Measurements from ENCODE around the gene TADA3.

Gene TADA3

DNA sequence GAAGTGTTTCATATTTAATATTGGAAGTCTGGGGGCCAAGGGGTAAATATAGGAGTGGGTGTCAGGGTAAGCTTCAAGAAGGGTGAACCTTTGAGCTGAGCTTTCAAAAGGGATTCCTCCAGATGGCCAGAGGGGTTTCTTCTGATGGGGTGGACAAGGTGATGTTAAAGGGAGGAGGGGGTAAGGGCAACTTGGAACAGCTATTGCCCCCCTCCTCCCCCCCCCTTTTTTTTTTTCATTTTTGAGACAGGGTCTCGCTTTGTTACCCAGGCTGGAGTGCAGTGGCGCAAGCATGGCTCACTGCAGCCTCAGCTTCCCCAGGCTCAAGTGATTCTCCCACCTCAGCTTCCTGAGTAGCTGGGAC lies 15.7 kb upstream of the TADA3 start:
- Histone ChIP-seq H3K36me3 (replicated peaks; ENCODE audit: insufficient read depth, low read length) (0 out of 2 replicates have a peak, but pooled peaks cover 15% of the 10 kb centered on the region), H4K20me1 (ENCODE audit: insufficient read depth, low read length) (no peaks in the 10 kb centered on the region), H3K27me3 (replicated peaks; ENCODE audit: insufficient read depth, low read length) (no peaks in the 10 kb centered on the region), H3K9me2 (replicated peaks; ENCODE audit: insufficient read depth, low read length) (no peaks in the 10 kb centered on the region), H3F3A (ENCODE audit: insufficient read depth, low read length) (peaks cover 11% of the 10 kb centered on the region; the same call in 1 of the 2 replicates), H3K4me2 (ENCODE audit: low read depth, low read length) (no peak overlapping the region), H3K27ac (ENCODE audit: low read length) (no peak overlapping the region), H2AFZ (ENCODE audit: low read length) (no peak overlapping the region), H3K9me3 (replicated peaks; ENCODE audit: insufficient read depth, low read length) (no peaks in the 10 kb centered on the region), H3K4me3 (ENCODE audit: low read length) (no peak overlapping the region), H3K79me2 (ENCODE audit: low read length) (no peaks in the 10 kb centered on the region), H3K9ac (ENCODE audit: low read length) (no peak overlapping the region), H3K4me1 (ENCODE audit: low read length) (no peaks in the 10 kb centered on the region)
- TF ChIP-seq, protein P1, sequence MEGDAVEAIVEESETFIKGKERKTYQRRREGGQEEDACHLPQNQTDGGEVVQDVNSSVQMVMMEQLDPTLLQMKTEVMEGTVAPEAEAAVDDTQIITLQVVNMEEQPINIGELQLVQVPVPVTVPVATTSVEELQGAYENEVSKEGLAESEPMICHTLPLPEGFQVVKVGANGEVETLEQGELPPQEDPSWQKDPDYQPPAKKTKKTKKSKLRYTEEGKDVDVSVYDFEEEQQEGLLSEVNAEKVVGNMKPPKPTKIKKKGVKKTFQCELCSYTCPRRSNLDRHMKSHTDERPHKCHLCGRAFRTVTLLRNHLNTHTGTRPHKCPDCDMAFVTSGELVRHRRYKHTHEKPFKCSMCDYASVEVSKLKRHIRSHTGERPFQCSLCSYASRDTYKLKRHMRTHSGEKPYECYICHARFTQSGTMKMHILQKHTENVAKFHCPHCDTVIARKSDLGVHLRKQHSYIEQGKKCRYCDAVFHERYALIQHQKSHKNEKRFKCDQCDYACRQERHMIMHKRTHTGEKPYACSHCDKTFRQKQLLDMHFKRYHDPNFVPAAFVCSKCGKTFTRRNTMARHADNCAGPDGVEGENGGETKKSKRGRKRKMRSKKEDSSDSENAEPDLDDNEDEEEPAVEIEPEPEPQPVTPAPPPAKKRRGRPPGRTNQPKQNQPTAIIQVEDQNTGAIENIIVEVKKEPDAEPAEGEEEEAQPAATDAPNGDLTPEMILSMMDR (IDR thresholded peaks at IDR 0.05; ENCODE audit: low read length), result no peak
- no peak for TF ChIP-seq EZH2 (optimal IDR thresholded peaks at IDR 0.05; ENCODE audit: low read depth, low read length)
- no peak for TF ChIP-seq EZH2phosphoT487 (IDR thresholded peaks at IDR 0.05; ENCODE audit: low read length)
- DNase-seq, result no peak

DNA sequence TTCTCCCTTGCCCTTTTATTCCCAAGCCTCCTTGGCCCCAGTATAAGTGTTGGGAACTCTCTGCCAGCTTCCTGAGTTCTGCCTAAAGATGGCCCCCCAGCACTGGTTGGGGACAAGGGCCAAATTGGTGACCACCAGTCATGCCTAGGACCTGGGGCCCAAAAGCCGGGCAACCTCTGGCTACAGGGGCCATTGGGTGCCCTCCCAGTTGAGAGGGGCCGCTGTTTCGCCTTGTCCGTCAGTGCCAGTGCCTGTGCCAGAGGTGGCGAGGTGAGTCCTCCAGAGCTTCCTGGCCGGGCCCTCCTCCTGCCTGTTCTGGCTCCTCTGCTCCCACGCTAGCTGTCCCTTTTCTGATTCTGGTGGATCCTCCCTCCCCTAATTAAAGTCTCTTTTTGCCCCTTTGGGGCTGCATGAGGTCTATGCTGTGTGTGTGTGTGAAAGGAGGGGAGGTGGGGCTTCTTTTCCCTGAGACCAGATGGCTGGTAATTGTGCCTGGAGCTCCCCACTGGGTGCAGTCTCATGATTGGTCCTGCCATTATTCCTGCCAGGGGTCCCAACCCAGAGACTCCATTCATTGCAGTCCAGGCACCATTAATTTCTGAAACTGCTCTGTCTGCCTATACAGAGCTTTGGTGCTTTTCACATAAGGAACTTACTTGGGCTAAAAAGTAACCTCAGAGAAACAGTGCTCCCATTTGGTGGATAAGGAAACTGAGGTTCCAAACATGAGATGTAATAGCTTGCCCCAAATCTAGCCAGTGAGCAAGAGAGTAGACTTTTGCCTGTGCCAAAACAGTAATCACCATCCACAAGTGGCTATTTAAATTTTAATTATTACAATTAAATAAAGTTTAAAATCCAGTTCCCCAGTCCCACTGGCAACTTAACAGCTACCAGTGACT lies 14.7 kb upstream of the TADA3 start:
- TF ChIP-seq, protein P1 (IDR thresholded peaks at IDR 0.05; ENCODE audit: low read length), result no peak
- H2AFZ ChIP-seq (ENCODE audit: low read length), result no peak overlapping the region

DNA sequence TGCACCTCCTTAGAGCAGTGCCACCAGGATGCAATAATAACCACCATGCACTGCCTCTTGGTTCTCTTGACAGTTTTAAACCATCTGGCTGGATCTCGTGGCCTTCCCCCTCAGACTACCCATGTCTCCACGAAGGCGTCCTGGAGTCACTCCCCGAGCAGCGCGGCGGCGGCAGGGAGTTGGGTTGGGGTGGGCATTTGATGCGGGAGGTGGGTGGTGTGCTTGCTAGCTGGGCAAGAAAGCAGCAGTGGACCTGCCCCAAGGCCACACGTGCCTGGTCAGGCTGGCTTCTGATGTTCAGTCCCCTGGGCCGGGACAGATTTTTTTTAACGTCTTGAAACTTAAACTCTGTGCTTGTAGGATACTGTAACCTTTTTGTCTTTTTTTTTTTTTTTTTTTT lies 13.9 kb upstream of the TADA3 start:
- H3F3A ChIP-seq (ENCODE audit: insufficient read depth, low read length), result peaks cover 11% of the 10 kb centered on the region; the same call in 1 of the 2 replicates
- peaks cover 18% of the 10 kb centered on the region; the same call in 1 of the 2 replicates for H3K36me3 ChIP-seq (replicated peaks; ENCODE audit: insufficient read depth, low read length)
- TF ChIP-seq EZH2 (optimal IDR thresholded peaks at IDR 0.05; ENCODE audit: low read depth, low read length) (no peak), EZH2phosphoT487 (IDR thresholded peaks at IDR 0.05; ENCODE audit: low read length) (no peak)
- TF ChIP-seq, protein P1 (IDR thresholded peaks at IDR 0.05; ENCODE audit: low read length), result no peak
- no peaks in the 10 kb centered on the region for H3K79me2 ChIP-seq (ENCODE audit: low read length)
- H3K4me1 ChIP-seq (ENCODE audit: low read length), result no peaks in the 10 kb centered on the region
- H3K27me3 ChIP-seq (replicated peaks; ENCODE audit: insufficient read depth, low read length), result no peaks in the 10 kb centered on the region
- no peaks in the 10 kb centered on the region for H4K20me1 ChIP-seq (ENCODE audit: insufficient read depth, low read length)
- no peak overlapping the region for H2AFZ ChIP-seq (ENCODE audit: low read length)
- no peak for DNase-seq
- no peak overlapping the region for H3K27ac ChIP-seq (ENCODE audit: low read length)
- H3K9ac ChIP-seq (ENCODE audit: low read length), result no peak overlapping the region
- H3K9me2 ChIP-seq (replicated peaks; ENCODE audit: insufficient read depth, low read length), result no peaks in the 10 kb centered on the region
- H3K4me3 ChIP-seq (ENCODE audit: low read length), result no peak overlapping the region
- H3K9me3 ChIP-seq (replicated peaks; ENCODE audit: insufficient read depth, low read length), result no peaks in the 10 kb centered on the region
- H3K4me2 ChIP-seq (ENCODE audit: low read depth, low read length), result no peak overlapping the region

More for the DNA sequence above, 14.7 kb upstream of the TADA3 start:
- peaks cover 11% of the 10 kb centered on the region; the same call in 1 of the 2 replicates for H3F3A ChIP-seq (ENCODE audit: insufficient read depth, low read length)
- no peak overlapping the region for H3K27ac ChIP-seq (ENCODE audit: low read length)
- no peaks in the 10 kb centered on the region for H3K79me2 ChIP-seq (ENCODE audit: low read length)
- no peaks in the 10 kb centered on the region for H3K9me3 ChIP-seq (replicated peaks; ENCODE audit: insufficient read depth, low read length)
- H3K9me2 ChIP-seq (replicated peaks; ENCODE audit: insufficient read depth, low read length), result no peaks in the 10 kb centered on the region
- DNase-seq, result no peak
- H4K20me1 ChIP-seq (ENCODE audit: insufficient read depth, low read length), result no peaks in the 10 kb centered on the region
- H3K4me3 ChIP-seq (ENCODE audit: low read length), result no peak overlapping the region
- no peak overlapping the region for H3K9ac ChIP-seq (ENCODE audit: low read length)
- 0 out of 2 replicates have a peak, but pooled peaks cover 15% of the 10 kb centered on the region for H3K36me3 ChIP-seq (replicated peaks; ENCODE audit: insufficient read depth, low read length)
- no peaks in the 10 kb centered on the region for H3K4me1 ChIP-seq (ENCODE audit: low read length)
- H3K4me2 ChIP-seq (ENCODE audit: low read depth, low read length), result no peak overlapping the region
- no peaks in the 10 kb centered on the region for H3K27me3 ChIP-seq (replicated peaks; ENCODE audit: insufficient read depth, low read length)

Data from MM.1S (cell line).